K562 (cell line): ENCODE measurements around the gene TCEA3. TPM values are rescaled to one million over a fixed set of nuclear protein-coding genes. Genes with fewer than 3 reads are reported as not detected.

Experiments
- CBX3 ChIP-seq, 2 experiments: IDR thresholded peaks; 1 replicate in 1 of 2; 2 replicates in 1 of 2; pipeline ENCODE4 v1.6.1; 2012; ENCODE audit warnings: inconsistent platforms in 2 of 2, low read length in 2 of 2, borderline replicate concordance in 1 of 2, control low read depth in 1 of 2
- CHD1 ChIP-seq: fragments of 200-600 bp; sonication (generic); IDR thresholded peaks from one replicate; pipeline ENCODE4 v1.6.1; 2012; ENCODE audit warnings: mild to moderate bottlenecking, moderate library complexity, low read length, inconsistent platforms
- CXXC5 ChIP-seq: fragments of 250-450 bp; sonication (Bioruptor Pico); IDR thresholded peaks from 2 replicates; pipeline ENCODE4 v1.8.0; 2022; ENCODE audit warnings: inconsistent platforms, mild to moderate bottlenecking, moderate library complexity
- ETV6 ChIP-seq, 3 experiments: fragments of 150-350 bp in 1 of 3; sonication (generic) in 1 of 3; formaldehyde crosslinking in 1 of 3; IDR thresholded peaks; 2 replicates each; pipeline versions ENCODE4 v1.6.1 to v1.8.0; 2014 to 2022; ENCODE audit warnings: borderline replicate concordance in 2 of 3, low read depth in 2 of 3, antibody characterized with exemption in 1 of 3, low read length in 1 of 3, mild to moderate bottlenecking in 1 of 3, missing genetic modification reagents in 1 of 3
- FOXK2 ChIP-seq, 2 experiments: fragments of 450-650 bp; IDR thresholded peaks in 1 of 2; conservative IDR thresholded peaks in 1 of 2; 2 replicates each; pipeline ENCODE4 v1.6.1; 2016; ENCODE audit warnings: low read depth in 2 of 2, mild to moderate bottlenecking in 1 of 2
- FOXP4 ChIP-seq: sonication (generic); formaldehyde crosslinking; IDR thresholded peaks from 2 replicates; pipeline ENCODE4 v1.8.0; 2022; ENCODE audit warnings: mild to moderate bottlenecking, missing genetic modification reagents, borderline replicate concordance
- JUN ChIP-seq, 2 experiments: sonication (generic) in 1 of 2; formaldehyde crosslinking in 1 of 2; IDR thresholded peaks; 2 replicates each; pipeline versions ENCODE4 v1.6.1 to v1.8.0; 2012 to 2022; ENCODE audit warnings: borderline replicate concordance in 2 of 2, mild to moderate bottlenecking in 2 of 2, improper control_type of control experiment in 1 of 2, low read depth in 1 of 2, low read length in 1 of 2, missing genetic modification reagents in 1 of 2
- MLLT1 ChIP-seq, 2 experiments: fragments of 450-650 bp; IDR thresholded peaks; 2 replicates each; pipeline ENCODE4 v1.6.1; 2016
- MLX ChIP-seq, 2 experiments: fragments of 450-650 bp in 1 of 2; sonication (generic) in 1 of 2; formaldehyde crosslinking; conservative IDR thresholded peaks; 2 replicates each; pipeline versions ENCODE4 v1.4.0 to v1.8.1; 2020 to 2022; ENCODE audit warnings: mild to moderate bottlenecking in 1 of 2, missing genetic modification reagents in 1 of 2
- NFE2L1 ChIP-seq: fragments of 450-650 bp; IDR thresholded peaks from 2 replicates; pipeline ENCODE4 v1.6.1; 2016; ENCODE audit warnings: missing genetic modification characterization, low read depth, mild to moderate bottlenecking, missing compliant biosample characterization, moderate library complexity, borderline replicate concordance
- POLR2B ChIP-seq: fragments of 450-650 bp; IDR thresholded peaks from 2 replicates; pipeline ENCODE4 v1.6.1; 2018; ENCODE audit warnings: low read depth; ENCODE audit not compliant: partially characterized antibody
- RAD51 ChIP-seq: fragments of 450-650 bp; IDR thresholded peaks from 2 replicates; pipeline ENCODE4 v1.7.1; 2016; ENCODE audit warnings: low read depth, mild to moderate bottlenecking, borderline replicate concordance
- RFX5 ChIP-seq: IDR thresholded peaks from 2 replicates; pipeline ENCODE4 v1.6.1; 2011; ENCODE audit warnings: low read depth, mild to moderate bottlenecking, improper control_type of control experiment, low read length
- STAT5A ChIP-seq: IDR thresholded peaks from 2 replicates; pipeline ENCODE4 v1.6.1; 2012; ENCODE audit warnings: low read length, inconsistent platforms, borderline replicate concordance
- TRIM28 ChIP-seq: fragments of 450-650 bp; IDR thresholded peaks from 2 replicates; pipeline ENCODE4 v1.6.1; 2017
- TSHZ1 ChIP-seq: fragments of 250-450 bp; sonication (Bioruptor Pico); IDR thresholded peaks from 2 replicates; pipeline ENCODE4 v1.4.0; 2020; ENCODE audit warnings: mild to moderate bottlenecking, moderate library complexity
- ZNF224 ChIP-seq: sonication (generic); formaldehyde crosslinking; IDR thresholded peaks from 2 replicates; pipeline ENCODE4 v1.8.0; 2022; ENCODE audit warnings: mild to moderate bottlenecking, missing genetic modification reagents
- ZNF589 ChIP-seq: fragments of 200-800 bp; sonication (Bioruptor generic); IDR thresholded peaks from 2 replicates; pipeline ENCODE4 v1.6.1; 2016; ENCODE audit warnings: low read depth, missing genetic modification characterization, missing compliant biosample characterization
- polyA plus RNA-seq, 8 experiments: library from polyadenylated mRNA; depleted of rRNA in 4 of 8; stranded (reverse) in 5 of 8; unstranded in 3 of 8; fragments of >200 nt; fragmentation: Nextera tagmentation in 2 of 8; fragmentation: Illumina TruSeq in 1 of 8; extraction: Ambion mirVana in 2 of 8; extraction: Trizol in 1 of 8; gene quantifications; 2 replicates each; pipeline versions ENCODE4 v1.2.1 to v1.2.3, GENCODE V29; 2011 to 2014; ENCODE audit warnings: inconsistent platforms in 1 of 8, missing spikeins in 1 of 8
- total RNA-seq, 7 experiments: library from RNA; depleted of rRNA in 6 of 7; stranded (reverse); fragments of >200 nt in 6 of 7; fragmentation: Illumina TruSeq in 2 of 7; extraction: Trizol in 2 of 7; gene quantifications; 2 replicates each; pipeline versions ENCODE4 v1.2.1 to v1.2.3, GENCODE V29; 2011 to 2021; ENCODE audit warnings: low replicate concordance in 1 of 7

TCEA3 gene
- total and polyA plus RNA-seq, 9 of the 15 experiments (the other 6 are each of a cell fraction or from before 2014, with no cell fraction given) = 0.03 to 0.55 (median 0.36) TPM

GRCh38 chr1:23384312-23385058, 40.1 kb downstream of the TCEA3 start (continued):
- TF ChIP-seq TSHZ1 (CRISPR knock-in tag) (no peak), RFX5 (no peak), CXXC5 (peak; percentile 38; the same call in 1 of the 2 replicates), MLLT1 (IDR thresholded peaks at IDR 0.05) (no peak), ZNF224 (no peak), ETV6 (IDR thresholded peaks at IDR 0.05; ENCODE audit: borderline replicate concordance in 1 of 2, low read depth in 2 of 2, low read length in 1 of 2) (no peak), ETV6 (CRISPR knock-in tag; IDR thresholded peaks at IDR 0.05; ENCODE audit: borderline replicate concordance) (no peak), FOXP4 (CRISPR knock-in tag) (no peak), CHD1 (no peak), STAT5A (no peak), NFE2L1 (no peak), CBX3 (IDR thresholded peaks at IDR 0.05; ENCODE audit: borderline replicate concordance in 1 of 2, low read length in 2 of 2) (no peak), JUN (IDR thresholded peaks at IDR 0.05; ENCODE audit: borderline replicate concordance, low read depth, low read length) (0 out of 2 replicates have a peak, but pooled peaks have one; percentile 65), JUN (CRISPR knock-in tag; IDR thresholded peaks at IDR 0.05; ENCODE audit: borderline replicate concordance) (no peak), POLR2B (no peak), RAD51 (no peak), ZNF589 (CRISPR knock-in tag) (no peak), TRIM28 (no peak), MLX (CRISPR knock-in tag; conservative IDR thresholded peaks at IDR 0.05) (no peak), FOXK2 (conservative IDR thresholded peaks at IDR 0.05 in 1 of 2, IDR thresholded peaks at IDR 0.05 in 1 of 2; ENCODE audit: low read depth in 2 of 2) (peak; percentile 82 to 86)
